K562 (cell line): ENCODE data around the gene FAM151A. TPM values are rescaled to one million over a fixed set of nuclear protein-coding genes. Genes with fewer than 3 reads are reported as not detected.

ENCODE experiments used
- HLTF ChIP-seq: fragments of 450-650 bp; IDR thresholded peaks from 2 replicates; pipeline ENCODE4 v1.6.1; 2016
- RBM14 ChIP-seq: fragments of 200-400 bp; formaldehyde crosslinking; IDR thresholded peaks from 2 replicates; pipeline ENCODE4 v1.6.1; 2018; ENCODE audit warnings: low read depth, mild to moderate bottlenecking, low read length, moderate library complexity, borderline replicate concordance; ENCODE audit not compliant: insufficient read depth
- SMARCC2 ChIP-seq: fragments of 450-650 bp; IDR thresholded peaks from 2 replicates; pipeline ENCODE4 v1.6.1; 2017; ENCODE audit warnings: antibody characterized with exemption, moderate library complexity, mild to moderate bottlenecking, low read depth
- ZNF445 ChIP-seq: fragments of 250-450 bp; sonication (Bioruptor Pico); IDR thresholded peaks from 2 replicates; pipeline ENCODE4 v1.4.0; 2020; ENCODE audit warnings: low read depth, mild to moderate bottlenecking, moderate library complexity
- ZNF695 ChIP-seq: fragments of 450-650 bp; formaldehyde crosslinking; IDR thresholded peaks from 2 replicates; pipeline ENCODE4 v1.4.0; 2020; ENCODE audit warnings: mild to moderate bottlenecking, moderate library complexity
- ZNF778 ChIP-seq: fragments of 450-650 bp; formaldehyde crosslinking; IDR thresholded peaks from 2 replicates; pipeline ENCODE4 v1.4.0; 2020; ENCODE audit warnings: mild to moderate bottlenecking, moderate library complexity
- polyA plus RNA-seq, 8 experiments: library from polyadenylated mRNA; depleted of rRNA in 4 of 8; stranded (reverse) in 5 of 8; unstranded in 3 of 8; fragments of >200 nt; fragmentation: Nextera tagmentation in 2 of 8; fragmentation: Illumina TruSeq in 1 of 8; extraction: Ambion mirVana in 2 of 8; extraction: Trizol in 1 of 8; gene quantifications; 2 replicates each; pipeline versions ENCODE4 v1.2.1 to v1.2.3, GENCODE V29; 2011 to 2014; ENCODE audit warnings: inconsistent platforms in 1 of 8, missing spikeins in 1 of 8
- total RNA-seq, 7 experiments: library from RNA; depleted of rRNA in 6 of 7; stranded (reverse); fragments of >200 nt in 6 of 7; fragmentation: Illumina TruSeq in 2 of 7; extraction: Trizol in 2 of 7; gene quantifications; 2 replicates each; pipeline versions ENCODE4 v1.2.1 to v1.2.3, GENCODE V29; 2011 to 2021; ENCODE audit warnings: low replicate concordance in 1 of 7
- TF ChIP-seq, protein P1 (sequence below): fragments of 450-650 bp; IDR thresholded peaks from 2 replicates; pipeline ENCODE4 v1.6.1; 2017; ENCODE audit warnings: antibody characterized with exemption, mild to moderate bottlenecking
- TF ChIP-seq, protein P2 (sequence below), 2 experiments: fragments of 450-650 bp; IDR thresholded peaks; 2 replicates each; pipeline ENCODE4 v1.6.1; 2016; ENCODE audit warnings: mild to moderate bottlenecking in 2 of 2, borderline replicate concordance in 1 of 2, low read depth in 1 of 2, moderate library complexity in 1 of 2
- TF ChIP-seq, protein P3 (sequence below): fragments of 200-800 bp; sonication (Bioruptor generic); IDR thresholded peaks from 2 replicates; pipeline ENCODE4 v1.6.1; 2016; ENCODE audit warnings: missing genetic modification characterization, missing compliant biosample characterization

Gene FAM151A
- total and polyA plus RNA-seq, 9 of the 15 experiments (the other 6 are each of a cell fraction or from before 2014, with no cell fraction given) = not detected

DNA sequence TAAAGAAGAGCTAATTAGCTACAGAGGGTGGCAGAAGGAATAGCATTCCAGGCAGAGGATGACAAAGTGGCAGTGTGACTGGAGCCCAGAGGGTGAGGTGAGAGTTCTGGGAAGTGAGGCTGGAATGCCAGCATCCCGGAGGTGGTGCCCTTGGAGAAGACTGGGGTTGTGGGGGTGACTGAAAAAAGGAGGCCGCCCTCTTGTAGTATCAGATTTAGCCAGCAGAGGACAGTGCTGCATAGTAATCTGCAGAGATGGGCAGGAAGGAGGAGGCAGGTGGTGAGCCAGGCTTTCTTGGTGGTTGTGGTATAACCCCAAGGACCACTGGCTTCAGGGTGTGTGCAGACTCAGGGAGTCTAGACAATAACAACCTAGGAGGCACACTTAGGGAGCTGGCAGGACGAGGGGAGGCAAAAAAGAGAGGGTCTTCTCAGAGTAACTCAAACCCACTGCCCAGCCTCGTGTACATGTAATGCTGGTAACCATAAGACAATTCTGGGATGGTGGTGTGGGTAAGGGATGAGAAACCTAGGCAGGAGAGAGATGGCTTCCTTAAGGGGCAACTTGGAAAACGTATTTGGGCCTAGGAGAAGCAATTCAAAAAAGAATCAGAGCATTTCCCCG is 48.8 kb upstream of the FAM151A start (continued):
- TF ChIP-seq, protein P1, sequence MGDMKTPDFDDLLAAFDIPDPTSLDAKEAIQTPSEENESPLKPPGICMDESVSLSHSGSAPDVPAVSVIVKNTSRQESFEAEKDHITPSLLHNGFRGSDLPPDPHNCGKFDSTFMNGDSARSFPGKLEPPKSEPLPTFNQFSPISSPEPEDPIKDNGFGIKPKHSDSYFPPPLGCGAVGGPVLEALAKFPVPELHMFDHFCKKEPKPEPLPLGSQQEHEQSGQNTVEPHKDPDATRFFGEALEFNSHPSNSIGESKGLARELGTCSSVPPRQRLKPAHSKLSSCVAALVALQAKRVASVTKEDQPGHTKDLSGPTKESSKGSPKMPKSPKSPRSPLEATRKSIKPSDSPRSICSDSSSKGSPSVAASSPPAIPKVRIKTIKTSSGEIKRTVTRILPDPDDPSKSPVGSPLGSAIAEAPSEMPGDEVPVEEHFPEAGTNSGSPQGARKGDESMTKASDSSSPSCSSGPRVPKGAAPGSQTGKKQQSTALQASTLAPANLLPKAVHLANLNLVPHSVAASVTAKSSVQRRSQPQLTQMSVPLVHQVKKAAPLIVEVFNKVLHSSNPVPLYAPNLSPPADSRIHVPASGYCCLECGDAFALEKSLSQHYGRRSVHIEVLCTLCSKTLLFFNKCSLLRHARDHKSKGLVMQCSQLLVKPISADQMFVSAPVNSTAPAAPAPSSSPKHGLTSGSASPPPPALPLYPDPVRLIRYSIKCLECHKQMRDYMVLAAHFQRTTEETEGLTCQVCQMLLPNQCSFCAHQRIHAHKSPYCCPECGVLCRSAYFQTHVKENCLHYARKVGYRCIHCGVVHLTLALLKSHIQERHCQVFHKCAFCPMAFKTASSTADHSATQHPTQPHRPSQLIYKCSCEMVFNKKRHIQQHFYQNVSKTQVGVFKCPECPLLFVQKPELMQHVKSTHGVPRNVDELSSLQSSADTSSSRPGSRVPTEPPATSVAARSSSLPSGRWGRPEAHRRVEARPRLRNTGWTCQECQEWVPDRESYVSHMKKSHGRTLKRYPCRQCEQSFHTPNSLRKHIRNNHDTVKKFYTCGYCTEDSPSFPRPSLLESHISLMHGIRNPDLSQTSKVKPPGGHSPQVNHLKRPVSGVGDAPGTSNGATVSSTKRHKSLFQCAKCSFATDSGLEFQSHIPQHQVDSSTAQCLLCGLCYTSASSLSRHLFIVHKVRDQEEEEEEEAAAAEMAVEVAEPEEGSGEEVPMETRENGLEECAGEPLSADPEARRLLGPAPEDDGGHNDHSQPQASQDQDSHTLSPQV = no peak
- TF ChIP-seq RBM14 = no peak
- no peak for TF ChIP-seq SMARCC2
- TF ChIP-seq, protein P2, sequence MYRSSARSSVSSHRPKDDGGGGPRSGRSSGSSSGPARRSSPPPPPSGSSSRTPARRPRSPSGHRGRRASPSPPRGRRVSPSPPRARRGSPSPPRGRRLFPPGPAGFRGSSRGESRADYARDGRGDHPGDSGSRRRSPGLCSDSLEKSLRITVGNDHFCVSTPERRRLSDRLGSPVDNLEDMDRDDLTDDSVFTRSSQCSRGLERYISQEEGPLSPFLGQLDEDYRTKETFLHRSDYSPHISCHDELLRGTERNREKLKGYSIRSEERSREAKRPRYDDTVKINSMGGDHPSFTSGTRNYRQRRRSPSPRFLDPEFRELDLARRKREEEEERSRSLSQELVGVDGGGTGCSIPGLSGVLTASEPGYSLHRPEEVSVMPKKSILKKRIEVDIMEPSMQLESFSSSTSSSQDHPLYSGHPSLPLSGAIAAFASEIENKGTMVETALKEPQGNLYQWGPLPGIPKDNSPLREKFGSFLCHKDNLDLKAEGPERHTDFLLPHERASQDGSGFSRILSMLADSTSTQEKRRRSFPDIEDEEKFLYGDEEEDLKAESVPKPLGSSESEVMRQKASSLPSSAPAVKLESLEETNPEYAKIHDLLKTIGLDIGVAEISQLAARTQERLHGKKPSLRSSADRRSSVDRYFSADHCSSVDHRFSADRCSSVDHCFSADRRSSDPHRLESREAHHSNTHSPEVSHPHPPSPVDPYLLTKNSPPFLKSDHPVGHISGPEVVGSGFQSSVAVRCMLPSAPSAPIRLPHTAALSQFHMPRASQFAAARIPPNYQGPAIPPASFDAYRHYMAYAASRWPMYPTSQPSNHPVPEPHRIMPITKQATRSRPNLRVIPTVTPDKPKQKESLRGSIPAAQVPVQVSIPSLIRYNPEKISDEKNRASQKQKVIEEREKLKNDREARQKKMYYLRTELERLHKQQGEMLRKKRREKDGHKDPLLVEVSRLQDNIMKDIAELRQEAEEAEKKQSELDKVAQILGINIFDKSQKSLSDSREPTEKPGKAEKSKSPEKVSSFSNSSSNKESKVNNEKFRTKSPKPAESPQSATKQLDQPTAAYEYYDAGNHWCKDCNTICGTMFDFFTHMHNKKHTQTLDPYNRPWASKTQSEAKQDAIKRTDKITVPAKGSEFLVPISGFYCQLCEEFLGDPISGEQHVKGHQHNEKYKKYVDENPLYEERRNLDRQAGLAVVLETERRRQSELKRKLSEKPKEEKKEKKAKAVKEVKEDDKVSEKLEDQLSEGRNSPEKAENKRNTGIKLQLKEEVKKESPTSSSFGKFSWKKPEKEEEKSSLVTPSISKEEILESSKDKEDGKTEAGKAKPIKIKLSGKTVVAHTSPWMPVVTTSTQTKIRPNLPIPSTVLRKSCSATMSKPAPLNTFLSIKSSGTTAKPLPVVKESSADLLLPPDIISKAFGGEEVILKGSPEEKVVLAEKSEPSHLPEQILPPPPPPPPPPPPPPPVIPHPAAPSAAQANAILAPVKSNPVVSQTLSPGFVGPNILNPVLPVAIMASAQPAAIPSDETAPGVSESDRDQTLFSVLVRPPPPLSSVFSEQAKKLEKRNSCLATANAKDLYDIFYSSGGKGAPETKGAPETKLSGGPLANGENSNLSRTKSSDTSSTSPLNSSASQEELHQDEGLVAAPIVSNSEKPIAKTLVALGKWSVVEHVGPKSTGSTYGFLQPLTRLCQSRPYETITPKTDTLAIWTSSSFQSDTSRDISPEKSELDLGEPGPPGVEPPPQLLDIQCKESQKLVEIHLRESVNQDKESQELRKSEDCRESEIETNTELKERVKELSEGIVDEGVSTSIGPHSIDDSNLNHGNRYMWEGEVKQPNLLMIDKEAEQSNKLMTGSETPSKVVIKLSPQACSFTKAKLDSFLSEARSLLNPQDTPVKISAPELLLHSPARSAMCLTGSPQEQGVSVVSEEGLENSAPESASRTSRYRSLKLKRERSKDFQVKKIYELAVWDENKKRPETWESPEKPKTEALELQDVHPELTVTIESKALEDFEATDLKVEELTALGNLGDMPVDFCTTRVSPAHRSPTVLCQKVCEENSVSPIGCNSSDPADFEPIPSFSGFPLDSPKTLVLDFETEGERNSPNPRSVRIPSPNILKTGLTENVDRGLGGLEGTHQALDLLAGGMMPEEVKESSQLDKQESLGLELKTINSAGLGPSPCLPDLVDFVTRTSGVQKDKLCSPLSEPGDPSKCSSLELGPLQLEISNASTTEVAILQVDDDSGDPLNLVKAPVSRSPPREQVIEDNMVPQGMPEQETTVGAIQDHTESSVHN (IDR thresholded peaks at IDR 0.05; ENCODE audit: borderline replicate concordance in 1 of 2, low read depth in 1 of 2) = no peak
- TF ChIP-seq ZNF695 (CRISPR knock-in tag) = no peak
- TF ChIP-seq ZNF445 (CRISPR knock-in tag) = no peak
- TF ChIP-seq, protein P3, sequence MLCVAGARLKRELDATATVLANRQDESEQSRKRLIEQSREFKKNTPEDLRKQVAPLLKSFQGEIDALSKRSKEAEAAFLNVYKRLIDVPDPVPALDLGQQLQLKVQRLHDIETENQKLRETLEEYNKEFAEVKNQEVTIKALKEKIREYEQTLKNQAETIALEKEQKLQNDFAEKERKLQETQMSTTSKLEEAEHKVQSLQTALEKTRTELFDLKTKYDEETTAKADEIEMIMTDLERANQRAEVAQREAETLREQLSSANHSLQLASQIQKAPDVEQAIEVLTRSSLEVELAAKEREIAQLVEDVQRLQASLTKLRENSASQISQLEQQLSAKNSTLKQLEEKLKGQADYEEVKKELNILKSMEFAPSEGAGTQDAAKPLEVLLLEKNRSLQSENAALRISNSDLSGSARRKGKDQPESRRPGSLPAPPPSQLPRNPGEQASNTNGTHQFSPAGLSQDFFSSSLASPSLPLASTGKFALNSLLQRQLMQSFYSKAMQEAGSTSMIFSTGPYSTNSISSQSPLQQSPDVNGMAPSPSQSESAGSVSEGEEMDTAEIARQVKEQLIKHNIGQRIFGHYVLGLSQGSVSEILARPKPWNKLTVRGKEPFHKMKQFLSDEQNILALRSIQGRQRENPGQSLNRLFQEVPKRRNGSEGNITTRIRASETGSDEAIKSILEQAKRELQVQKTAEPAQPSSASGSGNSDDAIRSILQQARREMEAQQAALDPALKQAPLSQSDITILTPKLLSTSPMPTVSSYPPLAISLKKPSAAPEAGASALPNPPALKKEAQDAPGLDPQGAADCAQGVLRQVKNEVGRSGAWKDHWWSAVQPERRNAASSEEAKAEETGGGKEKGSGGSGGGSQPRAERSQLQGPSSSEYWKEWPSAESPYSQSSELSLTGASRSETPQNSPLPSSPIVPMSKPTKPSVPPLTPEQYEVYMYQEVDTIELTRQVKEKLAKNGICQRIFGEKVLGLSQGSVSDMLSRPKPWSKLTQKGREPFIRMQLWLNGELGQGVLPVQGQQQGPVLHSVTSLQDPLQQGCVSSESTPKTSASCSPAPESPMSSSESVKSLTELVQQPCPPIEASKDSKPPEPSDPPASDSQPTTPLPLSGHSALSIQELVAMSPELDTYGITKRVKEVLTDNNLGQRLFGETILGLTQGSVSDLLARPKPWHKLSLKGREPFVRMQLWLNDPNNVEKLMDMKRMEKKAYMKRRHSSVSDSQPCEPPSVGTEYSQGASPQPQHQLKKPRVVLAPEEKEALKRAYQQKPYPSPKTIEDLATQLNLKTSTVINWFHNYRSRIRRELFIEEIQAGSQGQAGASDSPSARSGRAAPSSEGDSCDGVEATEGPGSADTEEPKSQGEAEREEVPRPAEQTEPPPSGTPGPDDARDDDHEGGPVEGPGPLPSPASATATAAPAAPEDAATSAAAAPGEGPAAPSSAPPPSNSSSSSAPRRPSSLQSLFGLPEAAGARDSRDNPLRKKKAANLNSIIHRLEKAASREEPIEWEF (CRISPR knock-in tag) = no peak
- TF ChIP-seq ZNF778 (CRISPR knock-in tag) = no peak
- no peak for TF ChIP-seq HLTF
